ENCODE data around the gene UMAD1.

UMAD1 gene

GRCh38 chr7:7640221-7641128 lies at the start of gene UMAD1:
TSS of gene UMAD1 (plus strand) at chr7:7640752. CDS start at chr7:7673372, 32,620 bp downstream.
- peak; percentile 99 for DNase-seq

- no peak for DNase-seq
These were observed 45.1 kb upstream of the UMAD1 start for GRCh38 chr7:7595451-7595850.

- DNase-seq: no peak
These were observed 44.4 kb upstream of the UMAD1 start for GRCh38 chr7:7596176-7596575.

GRCh38 chr7:7607010-7607409 lies 33.5 kb upstream of the UMAD1 start:
- no peak for DNase-seq

- no peak for DNase-seq
These were observed 31.2 kb upstream of the UMAD1 start for GRCh38 chr7:7609330-7609729.

GRCh38 chr7:7612519-7612918 lies 28.0 kb upstream of the UMAD1 start:
- no peak for DNase-seq

GRCh38 chr7:7613210-7613609 lies 27.3 kb upstream of the UMAD1 start:
- DNase-seq: no peak

- no peak for DNase-seq
These were observed 26.4 kb upstream of the UMAD1 start for GRCh38 chr7:7614018-7614741.

- DNase-seq: no peak
These were observed 23.0 kb upstream of the UMAD1 start for GRCh38 chr7:7617550-7617949.

- DNase-seq: no peak
These were observed 22.1 kb upstream of the UMAD1 start for GRCh38 chr7:7618410-7618809.

- DNase-seq: no peak
These were observed 20.3 kb upstream of the UMAD1 start for GRCh38 chr7:7620236-7620635.

- no peak for DNase-seq
These were observed 19.8 kb upstream of the UMAD1 start for GRCh38 chr7:7620644-7621210.

GRCh38 chr7:7628476-7628875 lies 12.1 kb upstream of the UMAD1 start:
- DNase-seq: no peak

GRCh38 chr7:7630626-7631329 lies 9.8 kb upstream of the UMAD1 start:
- no peak for DNase-seq

- DNase-seq: no peak
These were observed 1.1 kb upstream of the UMAD1 start for GRCh38 chr7:7639421-7639820.

GRCh38 chr7:7639847-7640220 lies 718 bp upstream of the UMAD1 start:
- peak; percentile 58 for DNase-seq

- no peak for DNase-seq
These were observed 644 bp downstream of the UMAD1 start for GRCh38 chr7:7641129-7641663.

- no peak for DNase-seq
These were observed 1.5 kb downstream of the UMAD1 start for GRCh38 chr7:7642081-7642480.

GRCh38 chr7:7647495-7648036 lies 7.0 kb downstream of the UMAD1 start:
- DNase-seq: no peak

GRCh38 chr7:7650682-7651206 lies 10.2 kb downstream of the UMAD1 start:
- no peak for DNase-seq

- DNase-seq: no peak
These were observed 10.9 kb downstream of the UMAD1 start for GRCh38 chr7:7651479-7651878.

GRCh38 chr7:7652798-7653540 lies 12.4 kb downstream of the UMAD1 start:
- DNase-seq: no peak
